Iris pigment epithelial cell (primary cell): ENCODE results near the gene SLC28A3.

Source experiments
- DNase-seq: peaks from one replicate; pipeline ENCODE4 v3.0.0-alpha.2; 2011; ENCODE audit warnings: low read depth

The SLC28A3 gene

DNA sequence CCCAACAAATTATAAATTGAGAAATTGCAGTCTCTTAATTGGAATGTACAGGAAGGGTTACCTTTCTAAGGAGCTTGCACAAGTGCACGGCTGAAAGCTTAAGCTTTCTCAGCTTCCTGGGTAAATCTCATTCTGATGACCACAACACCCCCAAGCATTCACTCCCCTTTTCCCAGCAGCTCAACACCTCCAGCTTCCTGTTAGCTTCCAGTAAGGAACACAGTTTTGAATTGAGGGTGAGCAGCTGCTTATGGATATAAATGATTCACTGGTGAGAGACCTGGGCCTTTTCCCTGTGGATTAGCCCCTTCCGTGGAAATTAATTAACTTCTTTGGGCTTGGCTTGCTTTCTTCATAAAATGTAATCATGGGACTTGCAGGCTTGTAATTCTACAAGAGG is 101.2 kb downstream of the SLC28A3 start:
- DNase-seq, result peak; percentile 42

DNA sequence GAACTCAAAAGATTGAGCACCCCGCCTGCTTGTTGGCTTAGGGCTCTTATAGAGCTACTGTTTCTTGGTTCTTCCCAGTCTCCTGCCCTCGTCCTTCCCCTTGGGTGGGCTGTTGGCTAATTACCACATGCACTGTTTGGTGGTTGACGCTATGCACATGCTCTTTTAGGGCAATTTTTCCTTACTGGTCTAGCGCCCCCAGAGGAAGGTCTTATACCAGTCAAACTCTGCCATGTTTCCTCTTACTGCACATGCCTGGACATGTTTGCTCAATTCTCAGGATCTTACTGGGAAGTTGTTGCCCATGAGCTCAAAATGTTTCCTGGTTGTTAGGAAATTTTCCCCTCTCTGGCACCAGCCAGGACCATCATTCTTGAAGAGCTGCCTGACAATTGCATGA is 101.9 kb downstream of the SLC28A3 start:
- DNase-seq, result peak; percentile 9

DNA sequence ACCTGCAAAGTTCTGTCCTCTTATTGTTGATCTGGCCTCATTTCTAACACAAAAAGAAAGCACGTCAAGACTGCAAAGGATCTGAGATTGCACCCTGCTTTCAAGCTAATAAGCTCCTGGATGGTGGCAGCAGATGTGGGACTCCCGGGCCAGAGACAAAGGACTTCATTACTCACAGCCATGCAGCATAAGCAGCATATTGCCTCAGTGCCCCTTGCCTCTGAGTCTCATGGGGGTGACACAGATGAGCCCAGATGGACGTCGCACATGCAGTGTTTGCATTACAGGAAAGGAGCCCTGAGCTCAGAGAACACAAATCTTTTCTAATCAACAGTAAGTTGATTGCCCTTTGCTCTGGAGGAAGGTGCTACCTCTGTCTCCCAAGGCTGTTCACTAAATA is 105.0 kb downstream of the SLC28A3 start:
- no peak for DNase-seq

DNA sequence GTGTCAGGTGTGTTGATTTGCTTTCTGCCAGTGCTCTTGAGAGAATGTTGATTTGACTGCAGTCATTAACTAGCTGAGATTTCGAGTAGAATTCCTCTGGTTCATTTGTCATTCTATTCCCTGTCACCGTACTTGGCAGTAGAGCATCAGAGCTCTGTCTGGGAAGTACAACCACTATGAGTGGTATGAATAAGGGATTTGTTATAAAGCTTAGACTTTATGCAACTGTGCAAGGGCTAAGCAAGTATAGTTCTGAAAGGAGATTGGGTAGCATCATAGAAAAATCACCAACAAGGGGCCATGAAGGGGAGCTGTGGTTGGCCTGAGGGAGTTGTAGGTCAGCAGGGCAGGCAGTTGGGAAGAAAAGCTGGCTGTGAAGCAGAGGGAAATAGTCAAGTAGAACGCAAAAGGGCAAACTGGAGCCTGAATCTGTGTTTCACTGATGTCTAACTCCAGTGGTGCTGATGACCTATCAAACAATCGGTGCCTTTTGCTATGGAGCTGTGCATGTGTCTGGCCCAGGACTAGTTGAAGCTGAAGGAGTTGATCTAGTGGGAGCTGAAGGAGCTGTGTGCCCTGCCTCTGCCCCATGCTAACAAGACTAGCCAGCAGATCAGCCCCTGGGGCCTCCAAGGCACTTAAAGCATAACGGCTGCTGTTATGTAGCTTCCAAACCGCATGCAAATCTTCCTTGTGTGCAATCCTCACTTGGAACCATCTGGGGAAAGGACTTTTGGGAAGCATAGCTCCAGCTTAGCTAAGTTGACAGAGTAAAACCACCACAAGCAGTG is 110.0 kb downstream of the SLC28A3 start:
- DNase-seq, result peak; percentile 12

DNA sequence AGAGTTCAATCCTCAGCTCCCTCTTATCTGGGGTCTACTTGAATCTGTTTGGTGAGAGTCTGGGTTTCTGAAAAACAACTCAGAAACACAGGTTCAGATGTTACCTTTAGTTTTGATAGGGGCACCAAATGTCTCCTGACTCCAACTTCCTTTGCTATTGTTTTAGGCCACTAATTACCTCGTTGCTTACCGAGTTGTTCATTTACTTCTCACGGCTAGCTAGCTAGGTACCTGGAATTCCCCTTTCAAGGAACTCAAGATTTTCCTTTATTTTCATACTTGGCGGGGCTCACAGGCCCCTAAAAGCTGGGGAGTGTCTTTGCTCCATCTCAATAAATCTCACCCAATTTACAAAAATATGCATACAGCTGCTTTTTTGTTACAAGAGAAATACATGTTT is 111.4 kb downstream of the SLC28A3 start:
- no peak for DNase-seq

DNA sequence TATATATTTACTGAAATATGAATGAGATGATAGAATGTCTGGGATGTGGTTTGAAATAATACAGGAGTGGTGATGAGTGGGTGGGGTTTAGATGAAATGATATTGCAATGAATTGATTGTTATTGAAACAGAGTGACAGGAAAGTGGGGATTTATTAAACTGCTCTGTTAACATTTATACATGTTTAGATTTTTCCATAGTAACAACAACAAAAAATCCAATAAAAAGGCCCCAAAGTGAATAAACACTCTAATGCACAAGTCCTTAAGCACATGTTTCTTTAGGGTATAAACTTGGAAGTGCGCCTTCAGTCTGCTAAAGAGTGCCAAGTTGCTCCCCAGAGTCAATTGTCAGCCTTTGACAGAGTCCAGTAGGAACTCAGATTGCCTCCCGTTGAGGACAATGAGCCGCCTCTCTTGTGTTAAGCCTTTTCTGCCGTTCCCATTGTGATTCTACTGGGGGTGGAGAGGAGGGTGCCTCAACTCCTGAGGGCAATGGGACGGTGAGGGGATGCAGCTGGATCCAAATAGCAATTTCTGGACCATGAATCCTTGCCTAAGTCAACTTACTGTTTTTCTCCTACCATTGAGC is 112.3 kb downstream of the SLC28A3 start:
- no peak for DNase-seq

DNA sequence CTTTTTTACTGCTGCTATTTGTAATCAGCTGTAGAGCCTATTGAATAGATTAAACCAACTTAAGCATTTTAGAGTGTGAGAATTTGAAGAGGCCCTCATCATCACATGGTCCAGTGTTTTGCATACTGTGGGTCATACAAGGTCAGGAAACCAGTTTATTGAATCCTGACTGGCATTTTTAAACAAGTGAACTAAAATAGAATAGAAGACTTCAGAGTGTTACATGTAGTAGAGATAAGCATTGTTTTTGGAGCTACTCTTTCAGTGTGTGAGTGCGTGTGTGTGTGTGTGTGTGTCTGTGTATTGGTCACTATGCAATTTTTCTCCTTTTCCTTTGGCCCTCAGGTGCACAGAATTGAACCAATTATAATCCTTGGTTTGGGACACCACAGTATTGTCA is 114.4 kb downstream of the SLC28A3 start:
- DNase-seq, result no peak
